Measurements from ENCODE around the gene AP4E1. TPM values are rescaled to one million over a fixed set of nuclear protein-coding genes. Genes with fewer than 3 reads are reported as not detected.

The AP4E1 gene
- total RNA-seq, 1 experiment from 2014 or later, result 9.5 TPM

GRCh38 chr15:51044037-51044727 lies 135.7 kb downstream of the AP4E1 start (continued):
- TF ChIP-seq MYBL2 (CRISPR knock-in tag; IDR thresholded peaks at IDR 0.05) (no peak), ZNF512 (CRISPR knock-in tag; IDR thresholded peaks at IDR 0.05; ENCODE audit: borderline replicate concordance) (no peak), GABPB1 (CRISPR knock-in tag; IDR thresholded peaks at IDR 0.05) (no peak), ZBTB43 (CRISPR knock-in tag; IDR thresholded peaks at IDR 0.05) (no peak), ETV6 (CRISPR knock-in tag; IDR thresholded peaks at IDR 0.05) (no peak), FOXJ3 (CRISPR knock-in tag; IDR thresholded peaks at IDR 0.05; ENCODE audit: borderline replicate concordance) (no peak), TCF7 (CRISPR knock-in tag; IDR thresholded peaks at IDR 0.05; ENCODE audit: low read depth) (no peak), ZNF423 (CRISPR knock-in tag; IDR thresholded peaks at IDR 0.05) (no peak), RORB (CRISPR knock-in tag; IDR thresholded peaks at IDR 0.05) (no peak), ATF6 (CRISPR knock-in tag; IDR thresholded peaks at IDR 0.05) (no peak), ZNF263 (CRISPR knock-in tag; IDR thresholded peaks at IDR 0.05; ENCODE audit: low read depth) (no peak), PREB (CRISPR knock-in tag; IDR thresholded peaks at IDR 0.05; ENCODE audit: borderline replicate concordance) (no peak)

- H3K4me1 Mint-ChIP-seq, result peaks cover 53% of the 10 kb centered on the region
- DNase-seq (ENCODE audit: low spot score), result no peak
- ChIA-PET POLR2A (no interaction called here), CTCF (no interaction called here)
- H3K9me3 Mint-ChIP-seq, result no peaks in the 10 kb centered on the region
- no peak overlapping the region for H3K27ac Mint-ChIP-seq
- no peak overlapping the region for H3K4me3 Mint-ChIP-seq
- H3K27me3 Mint-ChIP-seq (ENCODE audit: low read depth), result no peaks in the 10 kb centered on the region
- H3K36me3 Mint-ChIP-seq, result no peaks in the 10 kb centered on the region
- no peak for ATAC-seq
- TF ChIP-seq NR2C2 (CRISPR knock-in tag; IDR thresholded peaks at IDR 0.05), result no peak
Measured at GRCh38 chr15:51046016-51046415, 137.5 kb downstream of the AP4E1 start.

GRCh38 chr15:51046799-51047449 lies 138.4 kb downstream of the AP4E1 start:
- ChIA-PET POLR2A (no interaction called here), CTCF (no interaction called here)
- no peak for DNase-seq (ENCODE audit: low spot score)
- TF ChIP-seq EMX1 (CRISPR knock-in tag; IDR thresholded peaks at IDR 0.05), result no peak
- no peak for TF ChIP-seq PRDM15 (CRISPR knock-in tag; IDR thresholded peaks at IDR 0.05)
- TF ChIP-seq HMGA2 (CRISPR knock-in tag; IDR thresholded peaks at IDR 0.05), result no peak
- TF ChIP-seq MAX (CRISPR knock-in tag; IDR thresholded peaks at IDR 0.05), result no peak
- TF ChIP-seq ESRRA (CRISPR knock-in tag; IDR thresholded peaks at IDR 0.05; ENCODE audit: borderline replicate concordance), result no peak
- no peak for TF ChIP-seq ETV6 (CRISPR knock-in tag; IDR thresholded peaks at IDR 0.05)
- no peak for TF ChIP-seq SP1 (CRISPR knock-in tag; conservative IDR thresholded peaks at IDR 0.05)
- no peak for TF ChIP-seq CBFB (CRISPR knock-in tag; IDR thresholded peaks at IDR 0.05; ENCODE audit: low read depth)
- no peak for TF ChIP-seq MLX (CRISPR knock-in tag; IDR thresholded peaks at IDR 0.05)
- TF ChIP-seq PRRX2 (CRISPR knock-in tag; IDR thresholded peaks at IDR 0.05), result no peak
- TF ChIP-seq CREB1 (CRISPR knock-in tag; IDR thresholded peaks at IDR 0.05), result no peak

More at GRCh38 chr15:51046799-51047449, 138.4 kb downstream of the AP4E1 start:
- H3K4me3 Mint-ChIP-seq, result no peak overlapping the region
- ATAC-seq, result no peak; the same call in 1 of the 2 replicates
- no peaks in the 10 kb centered on the region for H3K27me3 Mint-ChIP-seq (ENCODE audit: low read depth)
- H3K9me3 Mint-ChIP-seq, result no peaks in the 10 kb centered on the region
- H3K27ac Mint-ChIP-seq, result no peak overlapping the region; the same call in 1 of the 2 replicates
- H3K4me1 Mint-ChIP-seq, result peaks cover 53% of the 10 kb centered on the region
- H3K36me3 Mint-ChIP-seq, result no peaks in the 10 kb centered on the region
